Activated naive CD4-positive, alpha-beta T cell treated with anti-CD3 and anti-CD28 coated beads, Interleukin-2, amount 10 ng/mL, durations not matched to agents 7 days and 5 days (primary cell): ENCODE data around the gene PRXL2C.

Source experiments
- CTCF ChIA-PET: fragments of 350-600 bp; sonication (Branson Sonifier 250); formaldehyde crosslinking; loops from one replicate; lab custom pipeline; 2021; ENCODE audit warnings: antibody characterized with exemption; lab: Charles Lee
- DNase-seq: peaks from one replicate; pipeline ENCODE4 v3.0.0-alpha.2; 2020
- H3K27ac Mint-ChIP-seq: one replicate; pipeline ENCODE4 v1.8.0; 2021; ENCODE audit warnings: mild to moderate bottlenecking, moderate library complexity, mixed read lengths
- H3K27me3 Mint-ChIP-seq: one replicate; pipeline ENCODE4 v1.8.0; 2021; ENCODE audit warnings: mild to moderate bottlenecking, mixed read lengths
- H3K36me3 Mint-ChIP-seq: one replicate; pipeline ENCODE4 v1.8.0; 2021; ENCODE audit warnings: mixed read lengths
- H3K4me1 Mint-ChIP-seq: one replicate; pipeline ENCODE4 v1.8.0; 2021; ENCODE audit warnings: mixed read lengths
- H3K4me3 Mint-ChIP-seq: one replicate; pipeline ENCODE4 v1.8.0; 2021; ENCODE audit warnings: mild to moderate bottlenecking, moderate library complexity, mixed read lengths
- H3K9me3 Mint-ChIP-seq: one replicate; pipeline ENCODE4 v1.8.0; 2021; ENCODE audit warnings: mixed read lengths

The PRXL2C gene

DNA sequence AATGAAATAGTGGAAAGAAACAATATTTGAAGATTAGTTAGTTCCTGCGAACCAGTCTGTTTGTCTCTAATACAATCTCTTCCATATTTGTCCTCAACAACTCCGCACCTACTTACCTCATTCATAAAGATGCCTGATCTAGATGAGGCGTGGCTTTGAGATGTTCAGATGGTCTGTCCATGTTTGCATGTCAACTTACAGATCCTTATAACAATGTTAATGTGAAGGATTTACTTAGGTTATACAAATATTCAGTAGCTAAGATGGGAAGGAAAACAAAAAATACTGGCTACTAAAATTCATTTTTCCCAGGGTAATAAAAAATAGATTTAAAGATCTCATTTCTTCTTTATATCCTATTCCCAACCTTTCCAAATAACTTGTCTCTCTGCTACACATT, 43.8 kb downstream of the PRXL2C start:
- H3K9me3 Mint-ChIP-seq: no peaks in the 10 kb centered on the region
- no peaks in the 10 kb centered on the region for H3K36me3 Mint-ChIP-seq
- H3K27me3 Mint-ChIP-seq: peaks cover 40% of the 10 kb centered on the region
- no peak overlapping the region for H3K4me3 Mint-ChIP-seq
- no peak overlapping the region for H3K27ac Mint-ChIP-seq
- no peaks in the 10 kb centered on the region for H3K4me1 Mint-ChIP-seq
- no peak for DNase-seq
- CTCF ChIA-PET: no interaction called here

- Mint-ChIP-seq H3K36me3 (no peaks in the 10 kb centered on the region), H3K4me3 (no peak overlapping the region), H3K27ac (no peak overlapping the region), H3K9me3 (no peaks in the 10 kb centered on the region), H3K27me3 (peaks cover 31% of the 10 kb centered on the region), H3K4me1 (no peaks in the 10 kb centered on the region)
- CTCF ChIA-PET: no interaction called here
- no peak for DNase-seq
Measured at GRCh38 chr9:96609732-96610131, 45.4 kb downstream of the PRXL2C start.

GRCh38 chr9:96607971-96608370, 47.1 kb downstream of the PRXL2C start:
- Mint-ChIP-seq H3K27ac (no peak overlapping the region), H3K4me1 (no peaks in the 10 kb centered on the region), H3K27me3 (peaks cover 23% of the 10 kb centered on the region), H3K36me3 (no peaks in the 10 kb centered on the region), H3K4me3 (no peak overlapping the region), H3K9me3 (no peaks in the 10 kb centered on the region)
- no peak for DNase-seq
- CTCF ChIA-PET: no interaction called here

DNA sequence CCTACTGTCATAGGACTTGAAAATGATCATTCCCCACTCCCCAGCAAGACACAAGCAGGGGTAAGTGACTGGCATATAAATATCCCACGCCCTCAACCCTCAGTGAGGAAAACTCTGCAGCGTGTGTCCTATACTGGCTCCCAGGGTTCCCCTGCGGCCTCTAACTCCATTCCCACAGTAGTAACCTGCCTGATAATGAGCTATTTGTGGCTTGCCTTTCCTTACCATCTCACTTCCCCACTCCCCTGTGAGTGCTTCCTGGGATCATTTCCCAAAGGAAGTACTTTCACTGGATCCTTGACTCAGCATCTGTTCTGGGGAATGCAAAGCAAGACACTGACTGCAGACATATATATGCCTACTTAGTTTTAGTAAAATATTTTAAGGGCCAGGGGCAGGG, 49.8 kb downstream of the PRXL2C start:
- CTCF ChIA-PET: no interaction called here
- no peaks in the 10 kb centered on the region for H3K36me3 Mint-ChIP-seq
- no peaks in the 10 kb centered on the region for H3K9me3 Mint-ChIP-seq
- peaks cover 15% of the 10 kb centered on the region for H3K27me3 Mint-ChIP-seq
- H3K4me1 Mint-ChIP-seq: no peaks in the 10 kb centered on the region
- no peak overlapping the region for H3K4me3 Mint-ChIP-seq
- DNase-seq: no peak
- H3K27ac Mint-ChIP-seq: no peak overlapping the region

DNA sequence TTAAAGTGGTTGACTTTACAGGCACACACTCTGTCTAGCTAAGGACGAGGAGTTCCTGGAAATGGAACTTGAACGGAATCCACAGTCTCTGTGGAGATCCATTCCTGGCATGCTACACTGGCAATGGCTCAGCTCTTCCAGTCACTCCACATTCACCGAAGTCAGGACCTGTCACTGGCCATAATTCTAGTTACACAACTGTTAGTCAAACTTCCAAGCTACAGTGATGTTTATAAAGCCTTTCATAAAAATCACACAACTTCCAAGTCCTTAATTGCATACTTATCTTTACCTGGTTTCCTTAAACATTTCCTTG, 51.2 kb downstream of the PRXL2C start:
- CTCF ChIA-PET: no interaction called here
- H3K27ac Mint-ChIP-seq: no peak overlapping the region
- no peak overlapping the region for H3K4me3 Mint-ChIP-seq
- no peaks in the 10 kb centered on the region for H3K36me3 Mint-ChIP-seq
- H3K9me3 Mint-ChIP-seq: no peaks in the 10 kb centered on the region
- H3K4me1 Mint-ChIP-seq: no peaks in the 10 kb centered on the region
- DNase-seq: no peak
- peaks cover 12% of the 10 kb centered on the region for H3K27me3 Mint-ChIP-seq

DNA sequence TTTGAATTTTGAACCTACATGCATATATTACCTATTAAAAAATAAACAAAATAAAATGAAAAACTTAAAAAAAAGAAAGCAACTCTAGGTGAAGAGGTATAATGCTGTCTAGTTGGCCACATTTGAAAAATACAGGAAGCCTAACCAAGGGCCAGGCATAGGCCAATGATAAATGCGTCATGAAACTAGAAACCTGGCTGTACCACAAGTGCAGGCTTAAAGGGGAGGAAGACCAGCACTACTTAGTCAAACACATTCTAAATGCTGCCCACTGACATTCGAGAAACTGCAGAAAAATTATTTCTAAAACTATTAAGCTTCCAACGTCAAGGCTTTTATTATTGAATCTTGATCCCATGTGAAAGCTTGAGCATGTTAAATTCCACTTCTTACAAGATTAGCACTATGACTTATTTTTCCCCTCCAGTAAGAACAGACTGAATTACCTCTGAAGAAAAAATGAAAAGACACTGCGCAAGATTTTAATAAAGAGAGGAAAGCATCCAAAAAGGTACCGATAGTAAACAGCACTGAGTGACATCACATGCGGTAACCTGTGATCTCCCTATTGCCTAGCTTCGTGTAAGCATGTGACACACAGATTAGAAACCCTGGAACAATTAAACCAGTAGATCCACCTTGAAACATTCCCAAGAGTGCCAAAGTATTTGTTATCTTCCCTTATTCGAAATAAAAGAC, 51.7 kb downstream of the PRXL2C start:
- Mint-ChIP-seq H3K4me3 (no peak overlapping the region), H3K9me3 (no peaks in the 10 kb centered on the region), H3K36me3 (no peaks in the 10 kb centered on the region), H3K27me3 (peaks cover 11% of the 10 kb centered on the region), H3K4me1 (no peaks in the 10 kb centered on the region), H3K27ac (no peak overlapping the region)
- DNase-seq: no peak
- CTCF ChIA-PET: no interaction called here

DNA sequence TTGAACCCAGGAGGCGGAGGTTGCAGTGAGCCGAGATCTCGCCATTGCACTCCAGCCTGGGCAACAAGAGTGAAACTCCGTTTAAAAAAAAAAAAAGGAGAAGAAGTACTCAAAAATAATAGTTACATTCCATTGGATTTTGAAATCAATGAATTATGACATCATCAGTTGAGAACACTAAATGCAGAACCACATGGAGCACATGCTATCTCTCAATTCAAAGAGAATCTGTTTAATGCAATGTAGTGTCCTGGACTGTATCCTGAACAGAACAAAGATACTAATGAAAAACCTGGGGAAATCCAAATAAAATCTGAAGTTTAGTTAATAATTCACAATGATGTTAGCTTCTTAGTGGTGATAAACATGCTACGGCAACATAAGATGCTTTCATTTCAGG, 55.8 kb downstream of the PRXL2C start:
- Mint-ChIP-seq H3K9me3 (no peaks in the 10 kb centered on the region), H3K36me3 (no peaks in the 10 kb centered on the region), H3K4me3 (no peak overlapping the region), H3K27me3 (peaks cover 8% of the 10 kb centered on the region), H3K27ac (no peak overlapping the region), H3K4me1 (no peaks in the 10 kb centered on the region)
- CTCF ChIA-PET: no interaction called here
- DNase-seq: no peak

DNA sequence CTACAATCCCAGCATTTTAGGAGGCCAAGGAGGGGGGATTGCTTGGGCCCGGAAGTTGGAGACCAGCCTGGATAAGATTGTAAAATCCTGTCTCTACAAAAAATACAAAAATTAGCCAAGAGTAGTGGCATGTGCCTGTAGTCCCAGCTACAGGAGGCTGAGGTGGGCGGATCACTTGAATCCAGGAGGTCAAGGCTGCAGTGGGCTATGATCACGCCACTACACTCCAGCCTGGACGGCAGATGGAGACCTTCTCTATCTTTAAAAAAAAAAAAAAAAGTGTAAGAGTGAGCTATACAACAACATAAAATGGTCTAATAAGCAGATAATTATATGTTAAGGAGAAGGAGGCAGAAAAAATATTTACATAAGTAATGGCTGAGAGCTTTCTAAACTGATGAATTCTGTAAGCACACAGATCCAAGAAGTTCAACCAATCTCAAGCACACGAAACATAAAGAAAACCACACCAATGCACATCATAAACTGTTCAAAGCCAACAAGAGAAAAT, 58.5 kb downstream of the PRXL2C start:
- DNase-seq: no peak
- H3K27me3 Mint-ChIP-seq: peaks cover 14% of the 10 kb centered on the region
- CTCF ChIA-PET: no interaction called here
- H3K36me3 Mint-ChIP-seq: no peaks in the 10 kb centered on the region
- no peaks in the 10 kb centered on the region for H3K9me3 Mint-ChIP-seq
- no peak overlapping the region for H3K4me3 Mint-ChIP-seq
- H3K4me1 Mint-ChIP-seq: no peaks in the 10 kb centered on the region
- H3K27ac Mint-ChIP-seq: no peak overlapping the region
